Measurements from ENCODE around the gene SLC12A5.
A peak's percentile ranks its signal among the peaks of the same experiment; 100 is the strongest.

Gene SLC12A5

DNA sequence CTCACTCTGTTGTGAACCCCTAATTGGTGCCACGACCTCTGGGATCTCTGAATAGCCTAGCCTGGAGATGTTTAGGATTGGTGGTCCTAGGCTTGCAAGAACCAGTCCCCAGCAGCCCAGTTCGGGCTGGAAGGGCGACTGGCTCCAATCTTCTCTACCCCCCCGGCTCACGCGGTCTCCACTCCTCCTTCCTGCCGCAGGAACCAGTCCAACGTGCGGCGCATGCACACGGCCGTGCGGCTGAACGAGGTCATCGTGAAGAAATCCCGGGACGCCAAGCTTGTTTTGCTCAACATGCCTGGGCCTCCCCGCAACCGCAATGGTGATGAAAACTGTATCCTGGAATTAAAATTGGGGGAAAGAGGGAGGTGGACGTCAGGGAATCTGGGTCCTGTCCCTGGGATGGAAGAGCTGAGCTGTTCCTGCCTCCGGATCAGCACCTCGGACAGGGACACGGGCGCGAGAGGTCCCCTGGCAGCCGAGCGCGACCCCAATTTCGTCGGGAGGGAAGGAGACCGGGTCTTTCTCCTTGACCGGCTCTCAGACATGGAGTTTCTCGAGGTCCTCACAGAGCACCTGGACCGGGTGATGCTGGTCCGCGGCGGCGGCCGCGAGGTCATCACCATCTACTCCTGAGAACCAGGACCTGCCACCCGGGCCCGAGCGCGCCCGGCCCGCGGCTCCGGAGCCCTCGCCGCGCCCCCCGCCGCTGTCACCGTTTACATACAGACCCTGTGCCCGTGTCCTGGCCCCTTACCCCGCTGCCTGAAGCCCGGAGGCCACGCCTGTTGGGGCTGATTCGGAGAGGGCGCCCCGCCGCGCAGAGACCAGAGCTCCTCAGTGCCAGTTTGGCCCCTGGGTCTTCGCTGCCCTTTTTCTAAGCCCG, 28.2 kb downstream of the SLC12A5 start:
- DNase-seq = no peak

DNA sequence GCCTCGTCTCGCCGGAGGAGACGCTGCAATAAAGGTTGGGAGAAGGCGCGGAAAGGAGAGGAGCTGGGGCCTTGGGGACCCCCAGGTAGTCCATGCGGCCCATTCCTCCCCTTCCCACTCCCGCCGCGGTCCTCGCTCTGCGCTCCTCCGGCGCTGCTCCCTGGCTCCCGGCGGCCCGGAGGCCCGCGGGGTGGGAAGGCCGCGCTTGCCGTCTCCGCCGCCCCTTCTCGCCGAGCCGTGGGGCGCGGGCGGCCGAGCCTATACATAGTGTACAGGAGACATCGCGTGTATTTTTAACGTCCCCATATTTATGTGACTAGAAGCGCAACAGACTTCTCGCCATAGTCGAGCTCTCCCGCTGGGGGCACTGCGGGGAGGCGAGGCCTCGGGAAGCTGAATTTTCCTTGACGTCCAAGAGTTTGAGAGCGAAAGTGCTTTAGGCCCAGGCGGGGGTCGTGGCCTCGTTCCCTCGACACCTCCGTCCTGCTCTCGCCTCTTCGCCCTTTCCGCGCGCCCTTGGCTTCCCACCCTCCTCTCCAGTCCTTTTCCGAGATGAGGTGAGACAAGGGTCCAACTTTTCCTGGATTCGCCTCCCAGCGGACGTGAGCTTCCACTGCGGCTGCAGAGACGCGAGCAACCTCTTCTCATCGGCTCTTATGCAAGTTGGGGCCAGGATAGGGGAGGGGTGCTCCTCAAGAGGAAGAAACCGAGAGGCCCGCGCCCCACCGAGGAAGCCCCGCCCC, 29.0 kb downstream of the SLC12A5 start:
- DNase-seq = peak; percentile 18

DNA sequence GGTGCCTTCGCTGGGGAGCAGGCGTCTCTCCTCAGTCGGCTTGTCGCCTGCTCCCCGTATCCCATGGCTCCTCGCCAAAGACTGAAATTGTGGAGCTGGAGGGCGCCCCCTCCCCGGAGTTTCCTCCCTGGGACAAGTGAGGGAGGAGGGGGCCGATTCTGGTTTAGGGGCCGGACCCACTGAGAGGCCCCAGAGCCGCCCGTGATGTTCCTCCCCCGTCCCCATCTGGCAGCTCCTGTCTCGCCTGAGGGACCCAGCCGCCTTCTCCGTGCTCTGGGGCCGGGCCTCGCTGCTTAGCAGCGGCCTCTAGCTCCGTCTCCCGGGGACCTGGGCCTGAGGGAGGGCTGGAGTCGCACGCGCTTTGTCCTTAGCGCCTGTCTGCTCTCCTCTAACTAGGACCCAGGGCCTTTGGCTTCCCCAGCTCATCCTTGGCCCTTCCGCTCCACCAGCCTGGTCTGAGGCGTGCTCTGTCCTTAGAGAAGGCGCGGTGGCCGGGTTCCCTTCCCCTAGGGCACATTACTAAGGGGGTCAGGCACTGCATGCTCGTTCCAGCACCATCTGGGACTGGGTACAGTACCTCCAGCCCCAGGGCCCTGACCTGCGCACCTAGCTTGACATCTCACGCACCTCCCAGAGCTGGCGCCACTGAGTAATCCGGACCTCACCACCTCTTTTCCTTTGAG, 29.7 kb downstream of the SLC12A5 start:
- DNase-seq = no peak

DNA sequence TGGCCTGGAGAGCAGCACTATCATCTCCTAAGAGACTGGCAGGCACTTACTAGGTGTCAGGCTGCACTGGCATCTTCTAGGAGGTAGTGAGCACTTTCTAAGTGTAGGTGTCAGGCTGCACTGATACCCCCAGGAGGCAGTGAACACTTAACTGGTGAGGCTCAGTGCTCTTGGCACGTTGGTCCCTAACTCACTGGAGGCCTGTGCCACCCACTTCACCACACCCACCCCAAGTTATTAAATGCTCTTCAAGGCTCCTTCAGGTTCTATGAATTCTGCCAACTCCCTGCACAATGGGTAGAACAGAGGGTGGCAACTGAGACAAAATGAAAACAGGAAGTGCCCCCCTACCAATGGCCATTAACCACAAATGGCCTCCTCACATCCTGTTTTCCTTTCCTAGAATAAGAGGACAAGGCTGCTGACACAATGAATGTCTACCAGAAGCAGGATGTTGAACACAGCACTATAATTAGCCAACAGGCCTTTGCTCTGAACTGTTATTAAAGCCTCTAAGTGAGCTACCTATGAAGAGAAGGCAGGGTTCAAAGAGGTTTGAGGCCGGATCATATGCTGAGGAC, 31.4 kb downstream of the SLC12A5 start:
- DNase-seq = peak; percentile 46

DNA sequence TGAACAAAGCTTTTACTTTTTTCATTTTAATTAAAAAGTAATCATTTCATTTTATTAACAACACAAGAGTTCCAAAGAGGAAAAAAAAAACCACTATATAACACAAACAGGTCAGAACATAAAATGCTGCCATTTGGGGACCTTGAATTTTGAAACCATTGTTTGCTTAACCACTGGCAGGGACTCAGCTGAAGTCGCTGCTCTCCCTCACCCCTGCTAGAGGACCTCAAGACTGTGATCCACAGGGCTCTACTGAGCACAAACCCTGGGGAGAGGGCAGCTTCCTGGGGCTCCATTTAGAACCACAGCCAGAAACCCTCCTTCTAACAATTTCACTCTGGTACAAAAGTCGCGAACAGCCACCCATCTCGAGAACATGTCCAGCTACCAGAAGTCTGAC, 32.0 kb downstream of the SLC12A5 start:
- DNase-seq = no peak

DNA sequence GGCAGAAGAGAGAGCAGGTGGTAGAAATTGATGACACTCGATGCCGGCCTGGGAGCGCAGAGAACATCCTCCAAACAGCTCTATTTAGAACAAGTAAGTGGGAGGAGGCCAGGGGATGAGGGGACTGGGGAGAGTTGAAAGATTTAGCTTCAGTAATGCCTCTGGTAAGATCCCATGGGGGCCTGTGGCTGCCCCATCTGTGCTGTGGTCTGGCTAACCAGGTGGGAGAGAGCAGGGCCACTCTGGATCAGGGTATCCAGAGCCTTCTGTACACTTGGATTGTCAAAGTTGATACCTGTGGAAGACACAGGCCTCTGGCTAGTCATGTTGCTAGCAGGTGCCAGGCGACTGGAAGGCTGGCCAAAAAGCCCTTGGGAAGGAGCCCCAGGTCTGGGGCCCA, 33.1 kb downstream of the SLC12A5 start:
- DNase-seq = no peak

DNA sequence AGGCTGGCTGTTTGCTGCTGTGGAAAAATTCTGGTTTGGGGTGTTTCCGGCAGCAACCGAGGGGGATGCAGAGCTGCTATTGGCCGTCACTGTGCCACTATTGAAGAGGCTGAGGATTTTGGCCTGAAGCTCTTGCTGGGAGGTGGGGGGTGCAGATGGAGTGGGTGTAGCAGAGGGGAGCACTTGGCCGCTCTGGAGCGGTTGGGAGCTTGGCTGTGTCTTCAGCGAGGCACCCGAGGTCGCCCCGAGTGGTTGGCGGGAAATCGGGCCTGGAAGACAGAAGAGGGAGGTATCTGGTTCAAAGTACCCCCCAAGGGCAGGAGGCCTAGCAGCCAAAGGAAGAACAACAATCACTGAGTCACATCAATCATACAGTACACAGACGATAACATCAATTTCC, 33.6 kb downstream of the SLC12A5 start:
- DNase-seq = no peak

DNA sequence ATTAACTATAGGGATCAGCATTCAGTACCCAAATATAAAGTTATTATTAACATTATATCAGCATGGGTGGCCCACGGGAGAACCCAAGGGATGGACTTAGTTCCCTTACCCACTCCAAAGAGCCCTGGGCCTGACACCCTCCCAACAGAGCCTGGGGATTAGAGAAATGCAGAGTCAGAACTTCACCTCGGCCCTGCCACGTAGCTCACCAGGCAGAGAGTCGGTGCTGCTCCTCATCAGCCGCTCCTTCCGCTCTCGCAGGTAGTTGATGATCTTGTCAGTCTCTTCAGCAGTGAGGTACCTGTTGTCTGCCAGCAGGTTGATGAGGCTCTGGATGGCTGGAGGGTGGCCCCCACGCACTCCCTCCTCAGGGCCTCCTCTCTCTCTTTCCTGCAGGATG, 34.1 kb downstream of the SLC12A5 start:
- DNase-seq = no peak

DNA sequence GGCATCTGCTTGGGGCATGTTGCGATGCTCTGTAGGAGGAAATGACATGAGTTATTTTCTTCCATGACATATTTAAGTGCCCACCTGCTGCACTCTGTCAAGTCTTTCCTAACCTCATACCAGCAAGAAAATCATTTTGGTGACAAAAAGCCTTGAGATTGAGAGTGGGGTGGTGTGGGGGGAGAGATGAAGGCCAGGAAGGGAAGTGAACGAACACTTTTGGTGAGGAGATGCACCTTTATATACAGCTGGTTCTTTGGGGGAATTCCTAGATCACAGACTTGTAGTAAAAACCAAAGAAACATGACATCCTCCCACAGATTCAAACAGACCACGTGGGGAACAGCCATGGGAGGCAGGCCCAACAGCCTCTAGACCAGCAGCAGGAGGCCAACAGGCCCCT, 34.6 kb downstream of the SLC12A5 start:
- DNase-seq = peak; percentile 42

DNA sequence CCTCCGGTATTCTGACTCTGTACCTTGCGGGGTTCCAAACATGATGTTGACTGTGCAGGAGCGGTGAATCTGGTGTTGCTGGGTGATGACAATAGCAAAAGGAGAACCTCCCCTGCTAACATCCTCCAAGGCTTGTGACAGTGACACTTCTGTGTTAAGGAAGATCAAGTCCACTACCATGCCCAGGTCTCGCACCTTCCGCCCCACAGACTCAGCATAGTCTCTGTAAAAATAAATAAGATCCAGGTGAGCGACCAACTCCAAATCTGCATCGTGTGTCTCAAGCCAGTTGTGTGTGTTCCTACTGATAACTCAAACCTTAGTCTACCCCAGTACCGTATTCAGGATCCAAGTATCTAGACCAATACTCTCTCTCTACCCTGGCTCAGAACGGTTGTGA, 36.0 kb downstream of the SLC12A5 start:
- no peak for DNase-seq

DNA sequence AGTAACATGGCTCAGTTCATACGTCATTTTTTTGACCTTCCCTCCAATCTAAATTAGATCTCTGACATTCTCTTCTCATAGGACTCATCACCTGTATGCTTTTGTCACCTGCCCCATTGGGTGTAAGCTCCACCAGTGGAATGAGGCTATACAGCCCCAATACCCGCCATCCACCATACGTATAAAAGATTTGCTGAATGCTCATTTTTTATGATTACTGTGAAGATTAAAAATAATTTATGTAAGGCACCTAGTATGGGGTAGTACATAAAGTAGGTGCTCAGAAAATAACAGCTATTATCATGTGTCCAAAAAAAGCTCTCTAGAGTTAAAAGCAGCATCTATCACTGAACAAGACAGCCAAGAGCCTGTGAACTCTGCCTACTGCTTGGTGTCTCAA, 36.7 kb downstream of the SLC12A5 start:
- DNase-seq = no peak

DNA sequence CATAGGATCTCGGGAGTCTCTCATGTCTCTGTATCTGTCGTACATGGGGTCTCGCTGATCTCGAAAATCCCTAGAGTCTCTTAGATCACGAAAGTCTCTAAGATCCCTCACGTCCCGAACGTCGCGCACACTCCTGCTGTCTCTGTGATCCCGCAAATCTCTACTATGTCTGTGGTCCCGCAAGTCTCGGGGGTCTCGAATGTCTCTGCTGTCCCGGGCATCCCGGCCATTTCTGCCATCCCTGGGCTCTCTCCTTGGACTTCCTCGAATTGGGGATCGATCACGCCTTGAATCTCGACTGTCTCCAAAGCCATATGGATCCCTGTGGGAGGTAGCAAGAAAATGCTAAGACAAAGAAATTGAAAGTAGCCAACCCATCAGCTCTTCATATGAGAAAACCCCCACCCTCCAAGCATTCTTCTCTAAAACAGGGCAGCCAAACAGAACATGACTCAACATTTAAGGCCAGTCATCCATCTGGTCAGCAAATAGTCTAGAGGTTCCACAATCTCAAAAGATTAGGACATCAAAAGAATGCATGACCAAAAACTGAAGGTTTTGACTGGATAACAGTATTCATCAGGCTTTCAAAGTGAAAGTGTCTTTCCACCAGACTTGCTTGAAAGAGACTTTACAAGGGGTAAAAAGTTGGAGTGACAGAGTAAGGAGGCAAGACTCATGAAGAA, 41.3 kb downstream of the SLC12A5 start:
- no peak for DNase-seq

DNA sequence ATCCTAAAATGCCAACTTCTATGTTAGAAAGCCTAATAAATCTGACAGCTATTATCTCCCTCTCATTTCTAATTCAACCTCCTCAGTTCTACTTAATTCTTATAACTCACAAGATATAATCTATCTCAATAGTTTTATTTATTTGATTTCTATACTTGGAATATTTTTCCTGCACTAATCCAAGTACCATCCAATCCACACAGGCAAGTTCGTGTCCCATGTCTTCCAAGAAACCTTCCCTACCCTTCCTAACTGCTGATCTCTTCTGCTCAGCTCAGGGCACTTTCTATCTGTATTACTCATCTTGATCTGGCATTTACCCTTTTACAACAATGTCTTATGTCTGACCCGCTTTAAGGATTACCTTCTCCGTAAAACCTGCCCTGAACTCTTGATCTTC, 42.6 kb downstream of the SLC12A5 start:
- DNase-seq = no peak

DNA sequence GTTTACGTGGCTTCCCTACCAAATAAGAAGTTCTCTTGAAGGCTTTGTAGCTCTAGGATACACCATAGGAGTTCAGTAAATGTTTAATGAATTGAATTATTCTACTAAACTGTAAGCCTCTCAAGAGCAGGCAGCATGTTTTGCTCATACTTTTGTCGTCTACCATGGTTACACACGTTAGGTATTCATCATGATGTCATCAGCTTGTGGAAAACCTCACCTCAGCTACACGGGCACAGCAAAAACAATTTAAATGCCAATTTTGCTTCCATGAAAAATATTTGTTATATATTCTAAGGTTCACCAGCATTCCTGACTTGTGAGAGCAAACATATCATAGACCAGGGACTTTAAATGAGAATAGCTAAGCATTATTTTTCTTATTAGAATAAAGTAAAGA, 44.0 kb downstream of the SLC12A5 start:
- no peak for DNase-seq

DNA sequence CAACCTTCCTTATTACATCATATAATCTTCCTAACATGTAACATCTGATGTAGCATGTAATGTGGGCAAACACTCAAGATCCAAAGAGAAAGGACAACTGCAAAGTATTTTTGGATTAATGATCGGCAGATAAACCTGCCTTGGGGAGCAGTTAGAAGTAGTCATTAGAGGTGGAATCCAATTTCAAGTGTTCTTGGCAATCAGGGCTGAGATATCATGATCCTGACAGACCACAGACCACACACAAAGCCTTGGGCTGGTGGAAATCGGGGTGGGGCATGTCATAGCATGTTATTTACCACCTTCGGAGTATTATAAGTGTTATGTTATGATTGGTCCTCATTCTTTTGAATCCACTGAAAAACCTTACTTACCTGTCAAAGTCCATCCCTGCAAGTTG, 44.4 kb downstream of the SLC12A5 start:
- DNase-seq = no peak

DNA sequence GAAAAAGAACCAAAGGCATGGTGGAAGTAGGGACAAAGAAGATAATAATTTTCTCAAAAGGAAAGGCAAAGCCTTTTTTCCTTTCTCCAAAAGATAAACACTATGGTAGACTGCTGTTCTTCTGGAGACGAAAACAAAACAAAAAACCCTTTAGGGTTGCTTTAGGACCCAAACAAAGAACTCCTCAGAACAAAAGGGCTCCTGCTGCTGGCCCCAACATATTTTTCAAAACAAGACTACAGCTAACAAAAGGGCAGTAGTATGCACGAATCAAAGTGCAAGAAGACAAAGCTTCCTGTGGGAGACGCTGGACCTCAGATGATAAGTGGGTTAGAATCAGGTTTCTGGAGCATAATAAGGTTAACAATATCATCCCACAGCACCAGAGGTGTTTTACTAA, 45.0 kb downstream of the SLC12A5 start:
- no peak for DNase-seq

DNA sequence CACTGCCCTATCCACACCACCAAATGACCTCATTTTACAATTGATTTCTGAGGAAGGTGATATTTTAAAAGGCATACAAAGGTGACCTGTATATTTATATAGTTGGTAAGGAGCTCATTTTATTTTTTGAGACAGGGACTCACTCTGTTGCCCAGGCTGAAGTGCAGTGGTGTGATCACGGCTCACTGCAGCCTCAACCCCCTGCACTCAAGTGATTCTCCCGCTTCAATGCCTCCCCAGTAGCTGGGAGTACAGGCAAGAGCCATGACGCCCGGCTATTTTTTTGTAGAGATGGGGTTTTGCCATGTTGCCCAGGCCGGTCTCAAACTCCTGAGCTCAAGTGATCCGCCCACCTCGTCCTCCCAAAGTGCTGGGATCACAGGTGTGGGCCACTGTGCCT, 47.8 kb downstream of the SLC12A5 start:
- DNase-seq = no peak

DNA sequence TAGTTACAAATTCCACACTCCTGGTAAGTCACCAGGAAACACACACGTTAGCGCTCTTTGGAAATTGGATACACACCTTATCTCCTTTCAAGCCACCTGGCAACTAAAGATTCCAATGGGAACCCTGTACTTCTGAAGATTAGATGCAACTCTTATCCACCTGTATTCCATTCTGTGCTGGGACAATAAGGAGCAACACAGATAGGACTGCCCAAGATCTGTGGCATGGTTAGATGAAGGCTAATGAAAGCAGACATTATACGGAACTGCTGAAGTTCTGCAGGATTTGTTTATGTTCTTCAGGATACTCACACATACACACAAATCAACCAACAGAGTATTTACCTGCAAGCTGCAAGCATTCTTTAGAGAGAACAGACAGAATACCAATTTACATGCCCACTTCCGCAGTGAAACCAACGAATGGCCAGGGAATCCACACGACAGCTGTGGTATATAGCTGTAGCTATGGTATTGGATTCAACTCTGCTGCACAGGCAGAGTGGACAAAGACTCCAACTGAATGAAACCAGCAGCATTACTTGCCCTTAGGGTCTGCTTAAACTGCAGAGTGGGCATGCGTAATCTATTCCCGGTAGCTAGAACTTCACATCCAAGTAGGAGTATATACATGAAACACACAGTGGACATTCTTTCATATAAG, 48.8 kb downstream of the SLC12A5 start:
- no peak for DNase-seq

DNA sequence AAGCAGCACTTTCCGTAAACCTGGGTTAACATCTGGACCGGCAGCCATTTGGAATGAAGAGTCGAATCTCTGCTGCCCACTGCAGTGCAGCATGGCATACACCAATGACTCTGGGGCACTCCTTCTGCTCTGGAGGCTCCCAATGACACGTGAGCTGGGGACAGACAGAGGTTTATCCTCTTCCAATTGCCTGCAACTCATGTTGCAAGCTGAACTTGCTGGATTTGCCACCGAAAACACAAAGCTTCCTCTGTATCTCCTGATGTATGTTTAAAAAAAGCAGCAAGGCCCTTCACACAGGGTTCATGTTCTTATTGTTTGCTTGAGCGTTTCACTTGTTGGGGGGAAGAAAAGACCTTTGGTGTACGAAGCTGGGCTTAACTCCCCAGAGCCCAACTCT, 49.9 kb downstream of the SLC12A5 start:
- no peak for DNase-seq

DNA sequence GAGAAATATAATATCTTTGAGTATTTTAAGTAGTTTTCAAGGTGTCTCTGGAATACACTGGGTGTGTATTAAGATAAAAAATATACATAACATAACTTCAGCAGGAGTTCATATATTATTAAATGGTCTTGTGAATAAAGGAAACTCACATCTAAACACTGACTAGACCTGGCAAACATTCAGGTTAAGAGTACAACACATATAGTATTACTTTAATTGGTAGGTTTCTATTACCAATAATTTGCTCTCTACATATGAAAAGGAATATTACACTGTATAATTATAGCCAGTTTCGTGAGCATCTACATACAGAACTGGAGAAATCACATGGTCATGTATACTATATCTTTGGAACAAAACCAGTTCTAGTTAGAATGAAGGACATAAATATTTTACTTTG, 52.1 kb downstream of the SLC12A5 start:
- DNase-seq = no peak

DNA sequence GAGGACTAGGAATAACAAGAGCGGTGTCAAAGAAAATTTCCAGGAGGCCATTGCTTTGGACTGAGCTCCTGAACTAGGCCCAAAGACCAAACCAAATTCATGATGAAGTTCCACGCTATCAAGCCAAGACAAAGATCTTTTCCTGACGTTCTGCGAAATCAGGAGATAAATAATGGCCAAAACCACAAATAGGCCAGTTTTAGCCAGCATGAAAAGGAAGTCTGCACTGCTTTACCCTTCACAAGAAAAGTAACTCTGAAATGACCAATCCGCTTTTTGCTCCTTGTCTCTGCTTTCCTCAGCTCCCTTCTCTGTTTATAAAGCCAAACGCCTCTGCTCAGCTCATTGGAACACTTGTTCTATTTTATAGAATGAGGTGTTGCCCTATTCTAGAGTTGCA, 54.1 kb downstream of the SLC12A5 start:
- no peak for DNase-seq

DNA sequence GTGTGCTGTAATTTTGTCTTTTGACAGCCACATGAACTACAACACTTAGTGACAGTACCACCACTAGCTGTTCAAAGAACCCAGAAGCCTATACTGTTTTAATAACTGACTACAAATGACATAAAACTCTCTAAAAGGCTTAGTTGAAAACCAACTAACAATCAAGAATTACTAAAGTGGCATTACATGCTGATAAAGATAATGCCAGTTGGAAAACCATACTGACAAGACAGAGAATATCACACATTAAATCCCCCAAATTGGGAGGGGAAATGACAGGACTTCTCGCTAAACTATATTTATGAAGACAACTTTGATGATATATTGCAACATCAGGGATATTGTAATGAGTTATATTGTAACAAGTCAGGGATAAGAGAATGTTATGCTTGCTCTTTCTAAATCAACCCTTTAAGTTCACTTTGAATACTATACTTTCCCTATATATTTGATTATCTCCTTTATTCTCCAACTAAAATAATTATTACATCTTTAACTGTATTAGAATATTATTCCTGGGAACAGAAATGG, 54.6 kb downstream of the SLC12A5 start:
- no peak for DNase-seq
